Heart left ventricle (tissue), 13 donors: ENCODE measurements around the gene BMPR2.

ENCODE experiments used
- CTCF ChIP-seq, 12 donors: fragments of 200-600 bp; sonication (generic) in 4 of 12; IDR thresholded peaks; one replicate each; pipeline versions ENCODE4 v1.5.0 to v1.8.0; 2018 to 2022; ENCODE audit warnings: antibody characterized with exemption in 12 of 12, mild to moderate bottlenecking in 5 of 12
- POLR2A ChIP-seq, 2 donors: fragments of 450-650 bp; IDR thresholded peaks; one replicate each; pipeline ENCODE4 v1.6.1; 2017; ENCODE audit warnings: antibody characterized with exemption in 2 of 2, mild to moderate bottlenecking in 2 of 2, moderate library complexity in 2 of 2
- donor health status: ischemic (EF 13 %, LVEDD 7.1; RV severe dilation, severe dysfunction).
- donor health status: DM: no; HTN: yes; CAD: no.
- donor health status: DM: no; HTN: no; CAD: no.
- donor health status: ischemic (EF 25% LVEDD 6.9; RV normal size, moderate dysfunction).
- donor health status: ischemic (EF 25% LVEDD 5.7; RV mildly dilated, moderate dysfunction).
- donor health status: ischemic (EF 35%, LVEDD 5.7; RV mildly dilated, moderate dysfunction).
- donor health status: nonischemic (EF 11% LVEDD 7.7; RV severe dilation, severe dysfunction).
- donor health status: DM: yes; HTN: yes; CAD: no.
- donor health status: PGD.
- donor health status: ischemic (EF 29% LVEDD 5.4; RV normal size, mild dysfunction).
- donor health status: nonischemic (EF 23%, LVEDD 6.1; RV moderate dilation, normal function).

- no peak for TF ChIP-seq CTCF (IDR thresholded peaks at IDR 0.05)
- no peak for TF ChIP-seq POLR2A (IDR thresholded peaks at IDR 0.05)
These were observed 2.7 kb downstream of the BMPR2 start for GRCh38 chr2:202378662-202379358.
